ENCODE results near the gene SNX24.

The SNX24 gene

GRCh38 chr5:123035360-123035917 lies 190.0 kb downstream of the SNX24 start:
- no peak for DNase-seq

- no peak for DNase-seq
These were observed 190.5 kb downstream of the SNX24 start for GRCh38 chr5:123035918-123036390.

- no peak for DNase-seq
These were observed 191.1 kb downstream of the SNX24 start, which contains the start of gene PPIC for GRCh38 chr5:123036391-123037103. Gene PPIC, minus strand, starts transcription at chr5:123036725. Its CDS starts 100 bp downstream, at chr5:123036625.

- no peak for DNase-seq
These were observed 191.6 kb downstream of the SNX24 start for GRCh38 chr5:123037104-123037418.

- no peak for DNase-seq
These were observed 194.3 kb downstream of the SNX24 start for GRCh38 chr5:123039673-123040072.

- no peak for DNase-seq
These were observed 199.7 kb downstream of the SNX24 start for GRCh38 chr5:123044926-123045617.

- no peak for DNase-seq
These were observed 200.8 kb downstream of the SNX24 start for GRCh38 chr5:123046222-123046621.

- no peak for DNase-seq
These were observed 202.3 kb downstream of the SNX24 start for GRCh38 chr5:123047706-123048105.

GRCh38 chr5:123051206-123051605 lies 205.8 kb downstream of the SNX24 start:
- no peak for DNase-seq

All from CD4-positive, alpha-beta T cell treated with Interferon alpha-2 for 1 hour (primary cell).